SHP77 treated with DMSO at 0.1 percent for 48 hours (cell line): ENCODE results near the gene SUN2.
A peak's percentile ranks its signal among the peaks of the same experiment; 100 is the strongest.
"Not testable (repeated sequence)": the region's sequence is repeated elsewhere in the genome, so short reads cannot be mapped to it uniquely, and the experiment has no call there.

Experiments used
- DNase-seq: peaks from one replicate; lab custom pipeline; 2025; lab: John Stamatoyannopoulos, UW

The SUN2 gene

DNA sequence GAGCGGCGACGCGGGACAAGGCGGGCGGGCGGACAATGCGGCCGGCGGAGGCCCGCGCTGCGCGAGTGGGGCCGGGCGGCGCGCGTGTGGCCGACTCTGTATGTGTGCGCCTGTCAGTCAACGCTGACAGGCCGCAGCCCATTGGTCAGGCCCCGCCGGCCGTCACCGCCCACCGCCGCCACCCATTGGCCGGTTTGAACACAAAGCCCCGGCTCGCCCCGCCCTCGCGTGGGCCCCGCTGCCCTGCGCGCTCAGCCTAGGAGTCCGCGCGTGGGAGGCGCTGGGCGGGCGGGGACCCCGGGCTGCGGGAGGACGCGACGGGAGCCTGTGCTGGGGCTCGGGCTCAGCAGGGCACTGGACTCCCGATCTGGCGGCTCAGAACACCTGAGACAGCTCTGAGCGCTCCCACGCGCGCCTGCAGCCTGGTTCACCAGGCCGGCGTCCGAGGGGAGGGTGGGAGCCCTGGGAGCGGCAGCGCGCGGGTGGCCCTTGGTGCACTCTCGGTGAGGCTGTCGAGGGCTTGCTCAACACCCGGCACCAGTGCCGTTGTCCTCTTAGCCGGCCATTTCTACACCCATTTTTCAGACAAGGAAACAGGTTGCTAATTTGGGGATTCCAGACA lies at the start of gene SUN2:
Gene SUN2 (minus strand): TSS at position 88 of the 622 bp plus-strand sequence. CDS start 3,370 bp downstream, outside the sequence.
- DNase-seq, result no peak

DNA sequence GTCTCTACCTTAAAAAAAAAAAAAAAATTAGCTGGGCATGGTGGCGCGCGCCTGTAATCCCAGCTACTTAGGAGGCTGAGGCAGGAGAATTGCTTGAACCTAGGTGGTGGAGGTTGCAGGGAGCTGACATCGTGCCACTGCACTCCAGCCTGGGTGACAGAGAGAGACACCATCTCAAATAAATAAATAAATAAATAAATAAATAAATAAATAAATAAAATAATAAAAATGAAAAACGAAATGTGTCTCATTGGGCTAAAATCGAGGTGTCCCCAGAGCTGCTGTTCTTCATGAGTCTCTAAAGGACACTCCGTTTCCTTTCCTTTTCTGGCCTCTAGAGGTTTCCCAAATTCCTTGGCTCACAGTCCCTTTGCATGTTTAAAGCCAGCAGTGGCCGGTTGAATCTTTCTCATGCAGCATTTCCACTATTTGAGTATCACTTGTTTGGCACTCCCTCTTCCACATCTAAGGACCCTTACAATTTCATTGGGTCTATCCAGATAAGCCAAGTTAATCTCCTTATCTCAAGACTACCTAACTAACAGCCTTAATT lies 49.3 kb upstream of the SUN2 start:
- not testable (repeated sequence) for DNase-seq

DNA sequence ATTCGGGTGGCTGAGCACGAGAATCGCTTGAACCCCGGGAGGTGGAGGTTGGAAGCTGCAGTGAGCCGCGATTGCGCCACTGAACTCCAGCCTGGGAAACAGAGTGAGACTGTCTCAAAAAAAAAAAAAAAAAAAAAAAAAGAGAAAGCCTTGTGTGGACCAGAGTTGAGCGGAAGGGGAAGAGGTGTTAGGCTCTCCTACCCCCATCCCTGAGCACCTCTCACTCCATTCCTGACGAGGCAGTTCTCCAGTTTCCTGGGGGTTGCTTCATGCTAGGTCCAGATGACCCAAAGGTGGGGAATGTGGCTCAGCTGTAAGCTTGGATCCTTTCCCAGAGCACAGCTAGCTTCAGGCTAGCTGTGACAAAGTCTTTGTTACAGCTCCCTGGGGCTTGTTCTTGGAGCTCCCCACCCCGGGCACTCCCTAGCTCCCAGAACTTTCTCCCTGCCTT lies 46.9 kb upstream of the SUN2 start:
- no peak for DNase-seq

DNA sequence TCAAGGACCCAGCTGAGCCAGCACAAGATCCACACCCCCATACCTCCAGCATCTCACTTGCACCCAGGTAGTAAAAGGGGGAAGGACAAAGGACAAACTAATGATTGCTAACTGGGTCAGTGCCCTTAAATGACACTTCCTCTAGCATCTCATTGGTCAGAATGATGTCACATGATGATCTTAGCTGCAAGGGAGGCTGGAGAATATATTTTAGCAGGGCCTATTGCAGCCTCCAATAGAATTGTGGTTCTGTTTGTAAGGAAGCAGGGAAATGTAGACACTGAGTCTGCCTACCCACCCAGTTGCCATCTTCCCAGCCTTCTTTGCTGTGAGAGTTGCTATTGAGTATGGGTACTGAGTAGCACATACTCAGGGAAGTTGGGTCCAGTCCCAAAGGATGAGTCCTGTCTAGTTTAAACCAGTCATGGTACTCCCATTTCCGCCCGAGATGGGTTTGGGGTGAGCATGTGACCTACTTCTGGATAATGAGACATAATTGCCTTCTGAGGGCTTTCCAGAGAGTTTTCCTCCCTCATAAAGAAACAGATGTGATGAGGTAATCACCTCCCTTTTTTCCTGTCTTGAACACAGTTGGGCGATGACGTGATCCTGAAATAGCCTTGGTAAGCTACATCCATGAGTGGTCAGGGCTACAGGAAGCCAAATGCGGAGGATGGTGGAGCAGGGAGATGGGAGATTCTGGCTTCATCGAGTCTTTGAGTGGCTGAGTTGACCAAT lies 43.6 kb upstream of the SUN2 start:
- no peak for DNase-seq

GRCh38 chr22:38798496-38798895 lies 42.7 kb upstream of the SUN2 start:
- DNase-seq, result no peak

DNA sequence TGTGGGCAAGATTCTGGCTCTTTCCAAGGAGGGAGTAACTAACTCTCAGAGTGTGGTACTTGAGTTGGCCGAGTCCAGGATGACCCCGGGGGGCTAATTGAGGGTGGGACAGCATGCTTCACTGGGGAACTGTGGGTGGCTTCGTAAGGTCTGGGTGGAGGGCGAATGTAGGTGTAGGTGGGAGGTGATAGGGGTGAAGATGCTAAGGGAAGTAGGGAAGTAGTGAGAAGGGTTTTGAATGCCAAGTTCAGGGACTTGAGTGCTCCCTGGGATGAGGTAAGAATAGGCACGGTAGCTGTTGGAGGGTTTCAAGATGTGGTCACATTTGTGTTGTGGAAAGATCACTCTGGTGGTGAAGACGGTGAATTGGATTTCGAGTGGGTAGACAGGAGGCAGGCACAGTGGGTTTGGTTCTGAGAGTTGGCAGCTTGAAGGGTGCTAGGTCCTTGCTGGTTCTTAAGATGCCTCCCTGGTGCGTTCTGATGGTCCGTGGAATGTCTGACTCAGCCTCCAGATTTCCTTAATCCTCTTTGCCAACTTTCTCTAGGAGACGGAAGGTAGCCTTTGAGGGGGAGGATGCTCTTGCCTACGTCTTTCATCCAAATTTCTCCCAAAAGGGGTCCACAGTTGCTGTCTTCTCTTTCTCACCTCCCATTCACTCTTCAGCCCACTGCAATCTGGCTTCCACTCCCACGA lies 40.6 kb upstream of the SUN2 start:
- DNase-seq, result no peak

DNA sequence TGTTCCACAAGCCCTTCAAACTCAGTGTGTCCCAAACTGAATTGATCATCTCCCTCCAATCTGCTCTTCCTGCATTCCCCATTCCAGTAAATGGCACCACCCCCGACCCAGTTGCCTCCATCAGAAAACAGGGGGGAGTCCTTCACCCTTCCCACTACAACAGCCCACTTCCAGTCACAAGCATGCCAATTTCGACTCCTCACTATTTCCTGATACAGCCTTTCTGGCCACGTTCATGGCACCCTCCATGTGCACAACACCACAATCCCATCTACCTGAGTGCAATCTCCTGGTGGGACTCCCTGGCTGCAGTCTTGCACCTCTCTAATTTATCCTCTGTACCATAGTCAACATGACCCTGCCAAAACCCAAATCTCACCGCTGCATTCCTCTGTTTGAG lies 39.8 kb upstream of the SUN2 start:
- no peak for DNase-seq

GRCh38 chr22:38793721-38794466 lies 38.1 kb upstream of the SUN2 start, which contains the start of gene DNAL4:
Gene DNAL4, minus strand, starts transcription at chr22:38794143. Its CDS starts 11,412 bp downstream, at chr22:38782731.
- peak; percentile 93 for DNase-seq

DNA sequence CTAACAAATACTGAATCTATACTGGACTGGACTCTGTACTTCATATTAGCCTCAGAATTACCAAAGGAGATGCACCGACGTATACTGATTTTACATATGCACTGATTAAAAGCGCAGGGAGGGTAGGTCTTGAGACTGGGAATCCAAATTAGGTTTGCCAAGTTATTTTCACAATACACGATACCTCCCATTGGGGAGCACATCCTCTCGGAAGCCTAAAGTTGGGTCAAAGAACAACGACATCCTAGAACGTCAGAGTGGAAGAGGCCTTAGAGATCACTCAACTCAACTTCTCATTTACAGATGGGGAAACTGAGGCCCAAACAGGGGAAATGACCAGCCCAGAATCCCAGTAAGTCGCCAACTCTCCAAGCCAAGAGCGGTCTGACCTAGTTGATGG lies 37.5 kb upstream of the SUN2 start:
- no peak for DNase-seq

DNA sequence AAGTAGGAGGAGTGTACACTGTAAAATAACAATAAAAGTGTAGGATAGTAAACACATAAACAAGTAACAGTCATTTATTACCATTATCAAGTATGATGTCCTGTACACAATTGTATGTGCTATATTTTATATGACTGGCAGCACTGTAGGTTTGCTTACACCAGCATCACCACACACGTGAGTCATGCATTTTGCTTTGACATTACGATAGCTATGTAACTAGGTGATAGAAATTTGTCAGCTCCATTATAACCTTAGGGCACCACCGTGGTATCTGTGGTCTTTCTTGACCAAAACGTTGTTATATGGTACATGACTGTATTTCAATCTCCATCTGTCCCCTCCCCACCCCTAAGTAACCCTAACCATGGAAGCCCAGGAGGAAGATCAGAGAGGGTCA lies 37.0 kb upstream of the SUN2 start:
- no peak for DNase-seq

DNA sequence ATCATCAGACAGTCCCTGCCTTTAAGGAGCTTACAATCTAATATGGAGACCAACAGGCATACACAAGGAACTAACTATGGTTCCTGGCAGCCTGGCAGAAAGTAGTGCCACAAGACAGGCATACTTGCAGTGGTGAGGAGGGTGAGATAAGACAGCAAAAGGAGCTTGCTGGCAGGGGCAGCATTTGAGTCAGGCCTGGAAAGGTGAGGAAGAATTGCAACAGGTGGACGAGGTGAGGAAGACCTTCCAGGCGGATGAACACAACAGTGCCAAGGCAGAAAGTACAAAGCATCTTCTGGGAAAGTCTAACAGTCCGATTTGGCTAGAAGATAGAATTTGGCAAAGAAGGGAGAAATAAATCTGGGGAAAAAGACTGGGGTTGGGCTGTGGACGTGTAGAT lies 33.8 kb upstream of the SUN2 start:
- DNase-seq, result no peak

DNA sequence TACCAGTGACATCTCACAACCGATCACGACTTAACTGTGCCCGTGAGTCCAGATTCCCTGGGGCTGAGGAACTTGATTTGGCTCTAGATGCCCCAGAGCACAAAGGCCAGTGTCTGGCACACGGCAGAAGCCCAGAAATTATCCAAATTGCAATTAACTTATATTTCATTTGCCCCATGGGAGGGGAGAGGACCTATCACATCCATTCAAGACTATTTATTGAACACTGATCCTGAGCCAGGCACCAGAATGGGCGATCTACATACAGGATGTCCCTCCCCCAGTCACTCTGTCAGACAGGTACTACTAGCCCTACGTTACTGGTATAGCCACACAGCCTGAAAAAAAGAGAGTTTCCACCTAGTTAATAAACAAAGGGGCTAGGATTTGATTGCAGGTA lies 33.0 kb upstream of the SUN2 start:
- no peak for DNase-seq

- no peak for DNase-seq
Observed at GRCh38 chr22:38788021-38788816, 32.4 kb upstream of the SUN2 start.

- no peak for DNase-seq
Observed at GRCh38 chr22:38786631-38787030, 30.8 kb upstream of the SUN2 start.

DNA sequence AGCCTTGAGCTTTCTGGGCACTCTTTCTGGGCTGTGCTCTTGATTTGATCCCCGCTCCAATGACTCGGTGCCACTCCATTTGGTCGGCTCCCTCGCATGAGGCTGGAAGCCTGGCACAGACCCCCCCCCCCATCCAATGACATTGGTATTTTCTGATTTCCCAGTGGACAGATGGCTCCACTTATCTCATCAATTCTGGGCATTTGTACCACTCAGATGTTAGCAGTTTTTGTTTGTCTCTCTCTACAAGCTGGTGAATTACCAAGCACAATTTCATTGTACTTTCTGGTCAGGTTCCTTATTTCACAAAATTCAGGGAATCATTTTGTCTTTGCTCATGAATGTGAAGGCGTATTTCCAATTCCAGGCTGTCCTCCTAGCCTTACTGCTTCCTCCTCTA lies 29.1 kb upstream of the SUN2 start:
- no peak for DNase-seq

GRCh38 chr22:38784035-38784434 lies 28.2 kb upstream of the SUN2 start:
- DNase-seq, result no peak

- DNase-seq, result no peak
Observed at GRCh38 chr22:38783095-38783615, 27.4 kb upstream of the SUN2 start.

DNA sequence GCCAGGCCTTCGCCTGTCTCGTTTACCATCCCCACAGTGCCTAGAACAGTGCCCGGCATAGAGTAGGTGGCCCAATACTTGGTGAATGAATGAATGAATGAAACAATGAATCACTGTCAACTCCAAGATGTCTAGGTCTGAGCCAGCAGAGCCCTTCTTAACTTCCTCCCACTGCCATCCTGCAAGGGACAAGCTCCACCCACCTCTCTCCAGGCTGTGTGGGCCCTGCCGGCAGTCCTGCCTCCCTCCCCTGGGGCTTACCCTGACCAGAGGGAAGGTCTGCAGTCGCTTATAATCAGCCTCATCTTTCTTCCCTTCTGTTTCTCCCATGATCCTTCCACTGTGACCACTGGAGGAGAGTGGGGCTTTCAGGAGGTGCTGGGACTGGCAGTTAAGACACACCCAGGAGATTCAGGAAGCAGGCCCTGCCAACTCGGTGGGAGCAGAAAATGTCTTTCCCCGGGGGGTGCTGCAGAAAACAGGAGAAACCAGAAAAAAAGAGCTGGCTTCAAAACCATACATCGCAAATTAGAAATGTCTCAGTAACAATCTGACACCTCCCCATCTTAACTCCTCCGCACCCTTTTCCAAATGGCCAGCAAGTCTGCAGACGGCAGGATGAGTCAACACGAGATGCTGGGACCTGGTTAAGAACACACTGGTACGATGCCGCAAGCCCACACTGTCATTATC lies 26.8 kb upstream of the SUN2 start:
- DNase-seq, result no peak

DNA sequence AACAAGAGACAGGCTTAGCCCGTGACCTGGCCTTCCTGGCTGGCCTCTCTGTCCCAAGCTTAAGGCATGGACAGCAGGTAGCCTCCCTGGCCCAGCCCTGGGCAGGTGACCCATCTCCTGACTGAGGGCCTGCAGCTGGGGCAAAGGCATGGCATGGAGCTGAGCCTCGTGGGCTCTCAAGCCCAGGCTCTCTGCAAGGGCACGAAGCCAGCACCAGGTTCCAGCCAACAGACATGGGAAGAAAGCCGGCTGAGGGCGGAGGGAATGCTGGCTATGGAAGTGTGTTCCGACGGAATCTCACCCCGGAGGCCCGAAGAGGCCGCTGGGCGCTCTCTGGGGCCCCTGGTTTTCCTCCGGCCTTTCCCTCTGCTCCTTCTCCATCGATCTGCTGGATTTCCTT lies 25.2 kb upstream of the SUN2 start:
- no peak for DNase-seq

GRCh38 chr22:38777087-38777671 lies 21.4 kb upstream of the SUN2 start:
- no peak for DNase-seq
